ENCODE measurements around the gene GNB5.

DNA sequence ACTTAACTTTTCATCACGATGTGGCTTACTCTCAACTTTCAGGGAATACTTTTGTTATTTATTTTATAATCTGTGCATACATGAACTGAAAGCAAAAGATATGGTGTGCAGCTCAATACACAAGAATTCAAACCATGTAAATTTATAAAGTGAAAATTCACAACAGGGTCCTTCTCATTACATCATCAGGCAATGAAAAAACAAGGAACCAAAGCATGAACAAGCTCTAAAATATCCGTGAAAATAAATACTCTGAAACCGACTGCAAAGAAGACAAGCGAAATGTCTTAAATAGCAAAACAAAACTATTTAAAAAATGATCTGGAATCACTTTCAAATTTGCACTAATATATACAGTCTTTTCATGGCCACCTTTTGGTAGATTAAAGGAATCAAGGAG lies 28.9 kb downstream of the GNB5 start:
- TF ChIP-seq, protein P1, sequence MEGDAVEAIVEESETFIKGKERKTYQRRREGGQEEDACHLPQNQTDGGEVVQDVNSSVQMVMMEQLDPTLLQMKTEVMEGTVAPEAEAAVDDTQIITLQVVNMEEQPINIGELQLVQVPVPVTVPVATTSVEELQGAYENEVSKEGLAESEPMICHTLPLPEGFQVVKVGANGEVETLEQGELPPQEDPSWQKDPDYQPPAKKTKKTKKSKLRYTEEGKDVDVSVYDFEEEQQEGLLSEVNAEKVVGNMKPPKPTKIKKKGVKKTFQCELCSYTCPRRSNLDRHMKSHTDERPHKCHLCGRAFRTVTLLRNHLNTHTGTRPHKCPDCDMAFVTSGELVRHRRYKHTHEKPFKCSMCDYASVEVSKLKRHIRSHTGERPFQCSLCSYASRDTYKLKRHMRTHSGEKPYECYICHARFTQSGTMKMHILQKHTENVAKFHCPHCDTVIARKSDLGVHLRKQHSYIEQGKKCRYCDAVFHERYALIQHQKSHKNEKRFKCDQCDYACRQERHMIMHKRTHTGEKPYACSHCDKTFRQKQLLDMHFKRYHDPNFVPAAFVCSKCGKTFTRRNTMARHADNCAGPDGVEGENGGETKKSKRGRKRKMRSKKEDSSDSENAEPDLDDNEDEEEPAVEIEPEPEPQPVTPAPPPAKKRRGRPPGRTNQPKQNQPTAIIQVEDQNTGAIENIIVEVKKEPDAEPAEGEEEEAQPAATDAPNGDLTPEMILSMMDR (IDR thresholded peaks at IDR 0.05) = no peak
- TF ChIP-seq POLR2AphosphoS5 (IDR thresholded peaks at IDR 0.05; ENCODE audit: low read depth, low read length) (no peak), TCF7L2 (IDR thresholded peaks at IDR 0.05; ENCODE audit: low read depth, low read length) (no peak)
- TF ChIP-seq, protein P2, sequence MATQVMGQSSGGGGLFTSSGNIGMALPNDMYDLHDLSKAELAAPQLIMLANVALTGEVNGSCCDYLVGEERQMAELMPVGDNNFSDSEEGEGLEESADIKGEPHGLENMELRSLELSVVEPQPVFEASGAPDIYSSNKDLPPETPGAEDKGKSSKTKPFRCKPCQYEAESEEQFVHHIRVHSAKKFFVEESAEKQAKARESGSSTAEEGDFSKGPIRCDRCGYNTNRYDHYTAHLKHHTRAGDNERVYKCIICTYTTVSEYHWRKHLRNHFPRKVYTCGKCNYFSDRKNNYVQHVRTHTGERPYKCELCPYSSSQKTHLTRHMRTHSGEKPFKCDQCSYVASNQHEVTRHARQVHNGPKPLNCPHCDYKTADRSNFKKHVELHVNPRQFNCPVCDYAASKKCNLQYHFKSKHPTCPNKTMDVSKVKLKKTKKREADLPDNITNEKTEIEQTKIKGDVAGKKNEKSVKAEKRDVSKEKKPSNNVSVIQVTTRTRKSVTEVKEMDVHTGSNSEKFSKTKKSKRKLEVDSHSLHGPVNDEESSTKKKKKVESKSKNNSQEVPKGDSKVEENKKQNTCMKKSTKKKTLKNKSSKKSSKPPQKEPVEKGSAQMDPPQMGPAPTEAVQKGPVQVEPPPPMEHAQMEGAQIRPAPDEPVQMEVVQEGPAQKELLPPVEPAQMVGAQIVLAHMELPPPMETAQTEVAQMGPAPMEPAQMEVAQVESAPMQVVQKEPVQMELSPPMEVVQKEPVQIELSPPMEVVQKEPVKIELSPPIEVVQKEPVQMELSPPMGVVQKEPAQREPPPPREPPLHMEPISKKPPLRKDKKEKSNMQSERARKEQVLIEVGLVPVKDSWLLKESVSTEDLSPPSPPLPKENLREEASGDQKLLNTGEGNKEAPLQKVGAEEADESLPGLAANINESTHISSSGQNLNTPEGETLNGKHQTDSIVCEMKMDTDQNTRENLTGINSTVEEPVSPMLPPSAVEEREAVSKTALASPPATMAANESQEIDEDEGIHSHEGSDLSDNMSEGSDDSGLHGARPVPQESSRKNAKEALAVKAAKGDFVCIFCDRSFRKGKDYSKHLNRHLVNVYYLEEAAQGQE (IDR thresholded peaks at IDR 0.05; ENCODE audit: insufficient read depth in 1 of 2, low read depth in 2 of 2, low read length in 1 of 2) = no peak

Data from Panc1 (cell line).